Measurements from ENCODE around the gene SOS1.
"Not testable (repeated sequence)": the region's sequence is repeated elsewhere in the genome, so short reads cannot be mapped to it uniquely, and the experiment has no call there.

Gene SOS1

DNA sequence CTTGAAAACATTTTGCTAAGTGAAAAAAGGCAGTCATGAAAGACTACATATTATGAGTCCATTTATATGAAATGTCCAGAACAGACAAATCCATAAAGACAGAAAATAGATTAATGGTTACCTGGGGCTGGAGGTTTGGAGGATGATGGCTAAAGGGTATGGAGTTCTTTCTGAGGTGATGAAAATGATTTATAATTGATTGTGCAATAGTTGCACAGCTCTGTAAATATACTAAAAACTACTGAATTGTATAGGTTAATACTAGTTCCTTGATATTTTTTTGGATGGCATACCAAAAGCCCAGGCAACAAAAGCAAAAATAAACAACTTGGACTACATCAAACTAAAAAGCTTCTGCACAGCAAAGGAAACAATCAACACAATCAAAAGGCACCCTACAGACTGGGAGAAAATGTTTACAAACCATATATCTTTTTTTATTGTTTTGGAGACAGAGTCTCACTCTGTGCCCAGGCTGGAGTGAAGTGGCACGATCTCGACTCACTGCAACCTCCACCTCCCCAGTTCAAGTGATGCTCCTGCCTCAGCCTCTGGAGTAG, 21.5 kb downstream of the SOS1 start:
- DNase-seq: no peak

GRCh38 chr2:39095624-39096023, 25.2 kb downstream of the SOS1 start:
- no peak for DNase-seq

DNA sequence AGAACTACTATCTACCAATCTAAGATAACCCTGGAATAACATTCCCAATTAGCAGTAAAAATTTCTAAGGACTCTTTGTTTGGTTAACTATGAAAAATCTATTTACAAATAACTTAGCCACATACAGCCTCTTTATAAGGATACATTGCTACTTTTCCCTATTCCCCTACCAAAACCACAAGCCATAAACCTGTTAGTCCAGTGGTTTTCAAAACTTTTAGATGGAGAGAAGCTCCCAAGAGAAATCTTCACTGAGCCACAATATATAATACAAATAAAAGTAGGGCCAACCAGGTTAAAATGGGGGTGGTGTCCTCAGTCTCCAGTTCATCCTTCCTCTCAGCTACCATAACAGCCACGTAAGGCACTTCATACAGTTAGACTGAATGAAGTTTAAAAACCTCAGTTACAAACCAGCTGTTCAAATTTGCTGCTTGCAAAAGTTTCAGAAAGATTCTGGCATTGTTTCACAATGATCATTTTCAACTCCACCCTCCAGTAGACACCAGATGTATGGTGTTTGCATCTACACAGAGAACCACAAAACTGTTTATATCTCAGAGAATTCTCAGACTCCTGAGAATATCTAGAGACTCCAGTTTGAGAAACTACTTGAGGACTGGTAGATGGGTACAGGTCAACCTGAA, 26.0 kb downstream of the SOS1 start:
- DNase-seq: no peak

GRCh38 chr2:39093218-39093898, 27.5 kb downstream of the SOS1 start:
- no peak for DNase-seq

GRCh38 chr2:39091543-39091942, 29.3 kb downstream of the SOS1 start:
- DNase-seq: no peak

DNA sequence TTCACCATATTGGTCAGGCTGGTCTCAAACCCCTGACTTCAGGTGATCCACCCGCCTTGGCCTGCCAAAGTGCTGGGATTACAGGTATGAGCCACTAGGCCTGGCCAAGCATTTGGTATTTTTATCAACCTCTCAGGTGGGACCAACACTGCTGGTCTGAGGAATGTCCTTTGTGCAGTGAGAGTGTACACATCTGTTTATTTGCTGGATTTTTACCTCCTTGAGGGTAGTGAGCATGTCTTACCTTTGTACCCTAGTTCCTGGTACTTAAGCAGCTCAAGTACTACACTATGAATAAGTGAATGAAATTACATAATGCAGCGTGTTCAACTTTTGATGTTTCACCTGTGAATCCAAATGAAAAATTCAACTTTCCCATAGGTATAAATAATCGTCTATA, 29.8 kb downstream of the SOS1 start:
- no peak for DNase-seq

GRCh38 chr2:39080152-39080551, 40.7 kb downstream of the SOS1 start:
- no peak for DNase-seq

- no peak for DNase-seq
These were observed 50.9 kb downstream of the SOS1 start for GRCh38 chr2:39069890-39070465.

GRCh38 chr2:39069136-39069515, 51.7 kb downstream of the SOS1 start:
- peak; percentile 20 for DNase-seq

DNA sequence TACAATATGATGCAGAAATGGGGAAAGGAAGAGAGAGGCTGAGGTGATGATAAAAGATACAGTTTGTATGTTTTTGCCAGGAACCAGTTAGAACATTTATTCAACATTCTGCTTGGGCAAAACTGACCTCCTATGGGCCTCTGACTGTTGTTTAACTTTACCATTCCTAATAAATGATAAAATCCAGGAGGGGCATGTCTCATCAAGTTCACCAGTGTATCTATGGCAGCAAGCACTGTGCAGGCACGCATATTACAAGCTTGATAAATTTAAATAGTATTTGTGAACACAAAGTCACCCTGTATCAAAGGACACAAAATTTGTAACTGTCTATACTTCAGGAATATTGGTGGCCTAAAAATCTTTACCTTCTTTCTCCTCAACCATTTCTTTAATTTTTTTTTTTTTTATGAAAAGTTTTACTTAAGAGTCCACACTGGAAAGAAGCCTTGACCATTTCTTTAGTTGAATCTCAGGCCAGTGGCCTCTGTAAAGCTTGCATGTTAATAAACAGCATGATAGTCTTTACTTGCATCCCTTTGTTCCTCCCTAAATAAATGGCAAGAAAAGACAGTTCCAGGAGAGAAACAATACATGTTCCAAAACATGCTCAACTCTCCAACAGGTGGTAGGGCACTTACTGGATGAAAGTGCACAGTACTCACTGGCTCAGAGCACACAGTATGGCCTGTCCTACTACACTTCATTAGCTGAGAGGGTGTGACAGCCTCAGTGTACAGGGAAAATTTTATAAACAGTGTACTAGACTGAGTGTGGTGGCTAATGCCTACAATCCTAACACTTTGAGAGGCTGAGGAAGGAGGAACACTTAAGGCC, 52.3 kb downstream of the SOS1 start:
- no peak for DNase-seq

DNA sequence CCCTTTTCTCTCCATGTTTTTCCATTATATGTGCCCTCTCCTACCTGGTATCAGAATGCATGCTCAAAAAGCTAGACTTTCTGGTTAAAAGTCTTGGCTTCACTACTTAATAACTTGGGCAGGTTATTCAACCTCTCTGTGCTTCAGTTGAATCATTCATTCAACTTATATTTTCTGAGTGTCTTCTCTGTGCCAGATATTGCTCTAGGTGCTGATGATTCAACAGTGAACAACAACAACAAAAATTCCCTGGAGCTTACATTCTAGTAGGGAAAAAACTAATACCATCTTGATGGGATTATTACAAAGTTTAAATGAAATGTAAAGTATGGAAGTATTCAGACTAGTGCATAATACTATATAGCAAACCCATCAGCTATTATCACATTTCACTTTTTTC, 55.2 kb downstream of the SOS1 start:
- DNase-seq: no peak

GRCh38 chr2:39062320-39062719, 58.5 kb downstream of the SOS1 start:
- no peak for DNase-seq

GRCh38 chr2:39061280-39061679, 59.6 kb downstream of the SOS1 start:
- no peak for DNase-seq

- DNase-seq: peak; percentile 71
These were observed 61.4 kb downstream of the SOS1 start for GRCh38 chr2:39059366-39059952.

DNA sequence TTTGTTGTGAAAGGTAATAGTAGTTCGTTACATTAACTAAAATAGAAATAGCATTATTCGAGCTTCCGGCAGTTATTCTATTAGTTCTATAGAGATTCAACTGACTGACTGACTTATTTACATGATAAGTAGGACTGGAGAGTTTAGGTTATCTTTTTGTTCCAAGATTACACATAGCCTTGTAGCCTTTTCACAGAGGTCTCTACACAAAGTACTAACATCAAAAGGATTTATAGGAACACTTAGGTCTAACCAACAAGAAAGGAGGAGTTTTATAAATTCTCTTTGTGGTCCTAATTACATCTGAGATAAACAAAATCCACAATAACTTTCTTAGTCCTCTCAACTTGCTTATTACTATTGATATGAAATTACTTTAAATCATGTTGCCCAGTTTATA, 62.8 kb downstream of the SOS1 start:
- DNase-seq: no peak

DNA sequence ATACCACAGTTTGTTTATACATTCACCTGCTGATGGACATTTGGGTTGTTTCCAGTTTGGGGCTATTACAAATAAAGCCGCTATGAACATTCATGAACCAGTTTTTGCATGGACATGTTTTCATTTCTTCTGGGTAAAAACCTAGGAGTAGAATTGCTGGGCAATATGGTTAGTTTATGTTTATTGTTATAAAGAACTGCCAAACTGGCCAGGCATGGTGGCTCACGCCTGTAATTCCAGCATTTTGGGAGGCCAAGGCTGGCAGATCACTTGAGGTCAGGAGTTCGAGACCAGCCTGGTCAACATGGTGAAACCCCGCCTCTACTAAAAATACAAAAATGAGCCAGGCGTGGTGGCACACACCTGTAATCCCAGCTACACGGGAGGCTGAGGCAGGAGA, 68.2 kb downstream of the SOS1 start:
- not testable (repeated sequence) for DNase-seq

DNA sequence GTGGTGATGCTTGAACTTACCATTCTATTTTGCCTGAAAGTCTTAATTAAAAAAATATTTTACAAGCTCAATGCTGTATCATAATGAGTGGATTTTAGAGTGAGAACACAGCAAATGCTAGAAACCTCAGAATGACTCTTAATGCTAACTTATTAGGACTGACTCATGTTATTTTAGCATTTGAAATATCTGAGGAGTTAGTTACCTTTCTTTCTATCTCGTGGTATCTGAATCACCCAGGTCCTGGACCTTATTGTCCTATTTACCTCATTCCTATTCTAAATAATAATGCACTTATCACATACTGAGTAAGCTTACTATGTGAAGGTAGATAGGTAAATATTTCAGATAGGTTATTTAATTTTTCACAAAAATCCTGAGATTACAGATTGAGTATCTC, 70.7 kb downstream of the SOS1 start:
- no peak for DNase-seq

DNA sequence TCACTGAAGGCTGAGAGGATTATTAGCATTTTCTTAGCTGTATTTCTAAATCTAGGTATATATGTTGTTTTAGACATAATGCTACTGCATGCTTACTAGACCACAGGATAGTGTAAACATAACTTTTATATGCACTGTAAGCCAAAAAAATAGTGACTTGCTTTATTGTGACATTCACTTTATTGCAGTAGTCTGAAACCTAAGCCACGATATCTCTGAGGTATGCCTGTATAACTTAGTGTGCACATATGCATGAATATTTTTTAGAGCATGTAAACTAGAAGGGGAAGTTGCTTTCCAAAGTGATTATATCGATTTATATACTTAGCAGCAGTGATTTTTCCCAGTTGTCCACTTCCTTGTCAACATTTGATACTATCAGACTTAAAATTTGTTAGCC, 81.8 kb downstream of the SOS1 start:
- no peak for DNase-seq

GRCh38 chr2:39033980-39034379, 86.9 kb downstream of the SOS1 start:
- no peak for DNase-seq

DNA sequence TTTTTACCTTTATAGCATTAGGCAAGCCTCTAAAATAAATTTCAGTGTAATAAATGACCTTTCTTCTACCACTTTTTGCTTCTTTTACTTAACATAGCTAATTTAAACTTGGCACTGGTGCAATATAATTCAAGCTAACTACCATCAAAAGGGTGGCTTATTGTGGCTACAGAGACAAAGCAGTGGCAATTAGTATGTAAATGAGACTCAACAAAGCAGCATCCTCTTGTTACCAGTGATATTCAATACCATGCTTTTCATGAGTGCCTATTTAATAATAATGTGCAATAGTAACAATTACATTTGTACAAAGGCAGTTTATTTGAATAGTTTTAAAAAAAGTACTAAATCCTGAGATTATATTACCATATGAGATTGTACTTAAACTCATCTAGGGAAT, 93.4 kb downstream of the SOS1 start:
- no peak for DNase-seq

DNA sequence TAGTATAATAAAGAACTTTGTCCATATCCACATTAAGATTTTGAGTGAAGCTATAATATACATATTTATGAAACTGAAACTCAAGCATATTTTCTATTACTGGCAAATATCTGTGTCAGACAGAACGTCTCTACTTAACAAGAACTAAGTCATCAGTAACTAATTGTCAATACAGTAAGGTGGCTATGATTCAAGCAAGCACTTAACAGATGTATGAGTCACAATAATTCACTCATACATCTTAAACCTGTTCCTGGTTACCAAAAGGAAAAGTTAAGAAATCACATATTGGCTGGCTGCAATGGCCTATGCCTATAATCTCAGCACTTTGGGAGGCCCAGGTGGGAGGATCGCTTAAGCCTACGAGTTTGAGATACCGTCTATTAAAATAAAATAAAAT, 96.0 kb downstream of the SOS1 start:
- no peak for DNase-seq

- DNase-seq: no peak
These were observed 97.2 kb downstream of the SOS1 start for GRCh38 chr2:39023649-39024048.

- no peak for DNase-seq
These were observed 98.1 kb downstream of the SOS1 start for GRCh38 chr2:39022642-39023235.
